ENCODE results near the gene TEX29.

Gene TEX29

DNA sequence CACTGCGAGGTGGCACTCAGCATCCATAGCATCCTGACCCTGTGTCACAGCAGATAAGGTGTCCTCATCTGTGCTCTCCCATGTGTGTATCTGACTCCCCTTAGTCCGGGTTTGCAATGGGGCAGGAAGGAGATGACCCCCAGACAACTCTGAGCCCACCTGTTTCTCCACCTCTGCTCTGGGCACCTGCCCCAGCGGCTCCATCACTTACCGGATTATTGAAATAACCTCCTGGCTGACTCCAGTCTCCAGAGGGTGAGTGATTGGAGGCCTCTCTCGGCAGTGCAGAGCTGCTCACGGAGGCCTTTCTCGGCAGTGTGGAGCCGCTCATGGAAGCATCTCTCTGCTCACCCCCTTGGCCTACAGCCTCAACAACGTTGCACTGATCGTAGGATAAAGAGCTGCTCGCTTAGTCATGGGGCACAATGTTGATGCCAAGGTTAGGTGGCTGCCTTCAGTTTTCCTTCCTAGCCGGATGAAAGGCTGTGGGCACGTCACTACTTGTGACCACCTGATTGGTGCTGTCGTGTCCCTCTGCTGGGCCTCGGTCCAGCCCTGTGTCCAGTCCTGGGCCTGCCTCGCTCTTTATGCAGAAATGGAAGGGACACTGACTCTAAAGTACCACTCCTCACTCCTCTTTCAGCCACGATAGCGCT lies 67.6 kb downstream of the TEX29 start (continued):
- TF ChIP-seq, protein P1, sequence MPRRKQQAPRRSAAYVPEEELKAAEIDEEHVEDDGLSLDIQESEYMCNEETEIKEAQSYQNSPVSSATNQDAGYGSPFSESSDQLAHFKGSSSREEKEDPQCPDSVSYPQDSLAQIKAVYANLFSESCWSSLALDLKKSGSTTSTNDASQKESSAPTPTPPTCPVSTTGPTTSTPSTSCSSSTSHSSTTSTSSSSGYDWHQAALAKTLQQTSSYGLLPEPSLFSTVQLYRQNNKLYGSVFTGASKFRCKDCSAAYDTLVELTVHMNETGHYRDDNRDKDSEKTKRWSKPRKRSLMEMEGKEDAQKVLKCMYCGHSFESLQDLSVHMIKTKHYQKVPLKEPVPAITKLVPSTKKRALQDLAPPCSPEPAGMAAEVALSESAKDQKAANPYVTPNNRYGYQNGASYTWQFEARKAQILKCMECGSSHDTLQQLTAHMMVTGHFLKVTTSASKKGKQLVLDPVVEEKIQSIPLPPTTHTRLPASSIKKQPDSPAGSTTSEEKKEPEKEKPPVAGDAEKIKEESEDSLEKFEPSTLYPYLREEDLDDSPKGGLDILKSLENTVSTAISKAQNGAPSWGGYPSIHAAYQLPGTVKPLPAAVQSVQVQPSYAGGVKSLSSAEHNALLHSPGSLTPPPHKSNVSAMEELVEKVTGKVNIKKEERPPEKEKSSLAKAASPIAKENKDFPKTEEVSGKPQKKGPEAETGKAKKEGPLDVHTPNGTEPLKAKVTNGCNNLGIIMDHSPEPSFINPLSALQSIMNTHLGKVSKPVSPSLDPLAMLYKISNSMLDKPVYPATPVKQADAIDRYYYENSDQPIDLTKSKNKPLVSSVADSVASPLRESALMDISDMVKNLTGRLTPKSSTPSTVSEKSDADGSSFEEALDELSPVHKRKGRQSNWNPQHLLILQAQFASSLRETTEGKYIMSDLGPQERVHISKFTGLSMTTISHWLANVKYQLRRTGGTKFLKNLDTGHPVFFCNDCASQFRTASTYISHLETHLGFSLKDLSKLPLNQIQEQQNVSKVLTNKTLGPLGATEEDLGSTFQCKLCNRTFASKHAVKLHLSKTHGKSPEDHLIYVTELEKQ (tag by site-specific recombination; IDR thresholded peaks at IDR 0.05; ENCODE audit: borderline replicate concordance): no peak

DNA sequence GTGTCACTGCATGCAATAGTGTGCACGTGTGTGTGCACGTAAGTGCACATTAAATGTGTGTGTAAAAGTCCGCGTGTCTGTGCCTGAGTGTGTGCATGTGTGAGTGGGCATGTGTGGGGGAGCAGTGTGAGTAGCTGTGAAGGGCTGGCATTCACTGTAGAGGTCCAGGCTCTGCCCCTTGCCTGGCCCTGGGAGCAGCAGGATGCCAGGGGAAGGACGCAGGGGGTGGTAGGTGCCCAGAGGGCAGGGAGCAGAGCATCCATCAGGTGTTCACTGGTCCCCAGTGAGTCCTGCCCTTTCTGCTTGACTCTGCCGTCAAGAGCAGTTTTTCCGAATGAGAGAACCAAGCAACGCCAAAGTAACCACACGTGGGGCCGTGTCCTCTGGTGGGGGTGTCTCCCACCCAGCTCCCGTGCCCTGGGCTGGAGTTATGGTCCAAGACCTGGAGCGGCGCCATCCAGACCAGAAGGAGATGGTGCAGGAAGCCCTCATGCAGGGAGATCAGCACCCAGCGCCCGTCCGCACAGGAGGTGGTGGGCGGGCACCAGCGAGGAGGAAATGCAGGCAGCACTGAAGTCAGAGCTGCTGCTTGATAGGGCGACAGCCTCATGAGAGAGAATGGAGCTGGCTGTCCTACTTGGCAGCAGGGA lies 68.5 kb downstream of the TEX29 start:
- no peaks in the 10 kb centered on the region for H3K36me3 ChIP-seq (ENCODE audit: control insufficient read depth in 2 of 2, insufficient read depth in 1 of 2, low read length in 2 of 2)
- no peaks in the 10 kb centered on the region for H3K4me1 ChIP-seq (ENCODE audit: control insufficient read depth, insufficient read depth, low read length)
- H3K9me3 ChIP-seq (ENCODE audit: control insufficient read depth, insufficient read depth, low read depth, low read length): no peaks in the 10 kb centered on the region
- H3K4me3 ChIP-seq (ENCODE audit: low read depth, low read length): no peak overlapping the region
- no peak overlapping the region for H3K27ac ChIP-seq (ENCODE audit: extremely low read depth, low read depth, low read length)
- CTCF ChIA-PET: interaction anchor here (0.9 kb wide), 1 partner anchor 23 kb away, joined by 3 read pairs; no protein-coding TSS in a partner anchor
- POLR2A ChIA-PET: no interaction called here
- no peak for TF ChIP-seq ZNF677 (tag by site-specific recombination; IDR thresholded peaks at IDR 0.05)
- no peak for TF ChIP-seq ZNF302 (tag by site-specific recombination; IDR thresholded peaks at IDR 0.05; ENCODE audit: low read depth)

DNA sequence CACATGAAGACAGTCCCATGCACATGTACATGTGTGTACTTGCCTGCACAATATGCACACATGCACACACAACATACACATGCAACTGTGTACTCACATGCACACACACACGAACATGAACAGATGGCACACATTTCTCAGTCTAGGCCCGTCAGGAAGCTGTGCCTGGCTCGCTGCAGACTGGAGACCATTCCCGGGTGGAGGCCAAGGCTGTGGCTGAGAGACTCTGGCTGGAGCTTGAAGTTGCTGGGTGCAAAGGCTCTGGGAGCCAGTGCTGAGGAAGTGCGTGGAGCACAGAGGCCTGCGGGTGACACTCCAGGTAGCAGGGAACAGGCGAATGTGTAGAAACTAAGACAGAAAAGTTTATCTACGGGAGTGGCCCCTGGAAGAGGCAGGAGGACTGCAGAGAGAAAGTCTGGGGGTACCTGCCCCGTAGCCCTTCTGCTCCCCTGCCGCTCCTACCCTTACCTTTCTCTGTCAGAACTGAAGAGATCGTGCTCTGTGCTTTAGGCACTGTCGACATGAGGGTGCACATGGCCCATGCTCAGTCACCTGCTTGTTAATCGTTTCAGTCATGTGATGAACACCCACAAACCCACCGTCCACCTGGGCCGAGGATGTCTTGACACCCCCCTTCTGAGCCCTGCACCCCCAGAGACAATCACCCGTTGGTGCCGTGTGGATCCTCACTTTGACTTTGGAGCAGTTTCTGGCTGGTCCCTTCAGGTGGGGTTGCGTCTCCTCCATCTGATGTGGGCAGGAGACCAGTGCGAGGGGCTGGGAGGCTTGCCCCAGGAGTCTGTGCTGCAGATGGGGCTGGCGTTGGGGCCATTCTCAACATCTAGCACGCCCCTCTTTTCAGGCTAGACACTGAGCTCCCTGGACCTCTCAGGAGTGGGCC lies 69.4 kb downstream of the TEX29 start:
- ChIA-PET CTCF (interaction anchor here (0.9 kb wide), 1 partner anchor 22 kb away, joined by 3 read pairs; no protein-coding TSS in a partner anchor), POLR2A (no interaction called here)
- H3K4me3 ChIP-seq (ENCODE audit: low read depth, low read length): no peak overlapping the region
- no peak for TF ChIP-seq ZNF157 (tag by site-specific recombination; IDR thresholded peaks at IDR 0.05)
- TF ChIP-seq ZNF211 (tag by site-specific recombination; IDR thresholded peaks at IDR 0.05; ENCODE audit: low read depth): no peak
- no peak for TF ChIP-seq ZNF610 (tag by site-specific recombination; IDR thresholded peaks at IDR 0.05; ENCODE audit: borderline replicate concordance)
- no peak for TF ChIP-seq ZNF514 (tag by site-specific recombination; IDR thresholded peaks at IDR 0.05)
- TF ChIP-seq ZNF423 (tag by site-specific recombination; IDR thresholded peaks at IDR 0.05): no peak
- no peak for TF ChIP-seq ZNF530 (tag by site-specific recombination; IDR thresholded peaks at IDR 0.05; ENCODE audit: low read depth)
- no peak for TF ChIP-seq ZNF416 (tag by site-specific recombination; IDR thresholded peaks at IDR 0.05)
- no peak for TF ChIP-seq ZNF169 (tag by site-specific recombination; IDR thresholded peaks at IDR 0.05)
- TF ChIP-seq ZBTB8A (tag by site-specific recombination; IDR thresholded peaks at IDR 0.05): no peak
- TF ChIP-seq, protein P2, sequence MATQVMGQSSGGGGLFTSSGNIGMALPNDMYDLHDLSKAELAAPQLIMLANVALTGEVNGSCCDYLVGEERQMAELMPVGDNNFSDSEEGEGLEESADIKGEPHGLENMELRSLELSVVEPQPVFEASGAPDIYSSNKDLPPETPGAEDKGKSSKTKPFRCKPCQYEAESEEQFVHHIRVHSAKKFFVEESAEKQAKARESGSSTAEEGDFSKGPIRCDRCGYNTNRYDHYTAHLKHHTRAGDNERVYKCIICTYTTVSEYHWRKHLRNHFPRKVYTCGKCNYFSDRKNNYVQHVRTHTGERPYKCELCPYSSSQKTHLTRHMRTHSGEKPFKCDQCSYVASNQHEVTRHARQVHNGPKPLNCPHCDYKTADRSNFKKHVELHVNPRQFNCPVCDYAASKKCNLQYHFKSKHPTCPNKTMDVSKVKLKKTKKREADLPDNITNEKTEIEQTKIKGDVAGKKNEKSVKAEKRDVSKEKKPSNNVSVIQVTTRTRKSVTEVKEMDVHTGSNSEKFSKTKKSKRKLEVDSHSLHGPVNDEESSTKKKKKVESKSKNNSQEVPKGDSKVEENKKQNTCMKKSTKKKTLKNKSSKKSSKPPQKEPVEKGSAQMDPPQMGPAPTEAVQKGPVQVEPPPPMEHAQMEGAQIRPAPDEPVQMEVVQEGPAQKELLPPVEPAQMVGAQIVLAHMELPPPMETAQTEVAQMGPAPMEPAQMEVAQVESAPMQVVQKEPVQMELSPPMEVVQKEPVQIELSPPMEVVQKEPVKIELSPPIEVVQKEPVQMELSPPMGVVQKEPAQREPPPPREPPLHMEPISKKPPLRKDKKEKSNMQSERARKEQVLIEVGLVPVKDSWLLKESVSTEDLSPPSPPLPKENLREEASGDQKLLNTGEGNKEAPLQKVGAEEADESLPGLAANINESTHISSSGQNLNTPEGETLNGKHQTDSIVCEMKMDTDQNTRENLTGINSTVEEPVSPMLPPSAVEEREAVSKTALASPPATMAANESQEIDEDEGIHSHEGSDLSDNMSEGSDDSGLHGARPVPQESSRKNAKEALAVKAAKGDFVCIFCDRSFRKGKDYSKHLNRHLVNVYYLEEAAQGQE (tag by site-specific recombination; IDR thresholded peaks at IDR 0.05): no peak
- no peak for TF ChIP-seq ZNF10 (tag by site-specific recombination; IDR thresholded peaks at IDR 0.05)
- TF ChIP-seq ZNF214 (tag by site-specific recombination; IDR thresholded peaks at IDR 0.05; ENCODE audit: borderline replicate concordance): no peak
- no peak for TF ChIP-seq ZNF585B (tag by site-specific recombination; IDR thresholded peaks at IDR 0.05)
- TF ChIP-seq, protein P3, sequence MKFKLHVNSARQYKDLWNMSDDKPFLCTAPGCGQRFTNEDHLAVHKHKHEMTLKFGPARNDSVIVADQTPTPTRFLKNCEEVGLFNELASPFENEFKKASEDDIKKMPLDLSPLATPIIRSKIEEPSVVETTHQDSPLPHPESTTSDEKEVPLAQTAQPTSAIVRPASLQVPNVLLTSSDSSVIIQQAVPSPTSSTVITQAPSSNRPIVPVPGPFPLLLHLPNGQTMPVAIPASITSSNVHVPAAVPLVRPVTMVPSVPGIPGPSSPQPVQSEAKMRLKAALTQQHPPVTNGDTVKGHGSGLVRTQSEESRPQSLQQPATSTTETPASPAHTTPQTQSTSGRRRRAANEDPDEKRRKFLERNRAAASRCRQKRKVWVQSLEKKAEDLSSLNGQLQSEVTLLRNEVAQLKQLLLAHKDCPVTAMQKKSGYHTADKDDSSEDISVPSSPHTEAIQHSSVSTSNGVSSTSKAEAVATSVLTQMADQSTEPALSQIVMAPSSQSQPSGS (tag by site-specific recombination; IDR thresholded peaks at IDR 0.05; ENCODE audit: low read depth): no peak
- TF ChIP-seq YY2 (tag by site-specific recombination; IDR thresholded peaks at IDR 0.05): no peak
- TF ChIP-seq ZNF837 (tag by site-specific recombination; IDR thresholded peaks at IDR 0.05): no peak
- no peak for TF ChIP-seq MEIS1 (CRISPR knock-in tag; IDR thresholded peaks at IDR 0.05; ENCODE audit: borderline replicate concordance)
- H3K9me3 ChIP-seq (ENCODE audit: control insufficient read depth, insufficient read depth, low read depth, low read length): no peaks in the 10 kb centered on the region
- H3K36me3 ChIP-seq (ENCODE audit: control insufficient read depth in 2 of 2, insufficient read depth in 1 of 2, low read length in 2 of 2): no peaks in the 10 kb centered on the region
- no peaks in the 10 kb centered on the region for H3K4me1 ChIP-seq (ENCODE audit: control insufficient read depth, insufficient read depth, low read length)
- H3K27ac ChIP-seq (ENCODE audit: extremely low read depth, low read depth, low read length): no peak overlapping the region
